Right lobe of liver (tissue), 6 donors: Measurements from ENCODE around the gene LAMC1. TPM values are rescaled to one million over a fixed set of nuclear protein-coding genes. Genes with fewer than 3 reads are reported as not detected.

Experiments used
- ATAC-seq, 4 donors: fragments of 200-7000 bp; cut with Tn5 transposase; one replicate each; pipeline ENCODE4 v1.9.1; 2020; ENCODE audit warnings: mild to moderate bottlenecking in 4 of 4, moderate library complexity in 4 of 4
- DNase-seq, 3 donors: peaks; one replicate each; pipeline ENCODE4 v3.0.0-alpha.2; 2020
- H3K27ac ChIP-seq, 3 donors: fragments of 200-600 bp; one replicate each; pipeline ENCODE4 v1.8.0; 2022
- H3K27me3 ChIP-seq, 2 donors: fragments of 200-600 bp; one replicate each; pipeline ENCODE4 v1.8.0; 2022
- H3K36me3 ChIP-seq, 4 donors: fragments of 200-600 bp; sonication (generic) in 1 of 4; one replicate each; pipeline versions ENCODE4 v1.5.1 to v1.8.0; 2017 to 2022; ENCODE audit warnings: control low read depth in 1 of 4
- H3K4me1 ChIP-seq, 4 donors: fragments of 200-600 bp; sonication (generic) in 1 of 4; one replicate each; pipeline versions ENCODE4 v1.5.1 to v1.8.0; 2017 to 2022; ENCODE audit warnings: control low read depth in 1 of 4
- H3K4me3 ChIP-seq, 3 donors: fragments of 200-600 bp; one replicate each; pipeline ENCODE4 v1.8.0; 2022
- H3K9me3 ChIP-seq, 4 donors: fragments of 200-600 bp; sonication (generic) in 1 of 4; one replicate each; pipeline versions ENCODE4 v1.5.1 to v1.8.0; 2017 to 2022; ENCODE audit warnings: control low read depth in 1 of 4
- POLR2A ChIP-seq: fragments of 450-650 bp; IDR thresholded peaks from one replicate; pipeline ENCODE4 v1.6.1; 2017; ENCODE audit warnings: antibody characterized with exemption, mild to moderate bottlenecking
- WGBS: methylation state at CpG from one replicate; pipeline ENCODE4 v1.1.6; 2018; ENCODE audit warnings: low coverage, low lambda C conversion rate; ENCODE audit not compliant: insufficient coverage; ENCODE audit errors: missing lambda C conversion rate; 5-methylcytosine and 5-hydroxymethylcytosine counted together
- intact Hi-C, 2 donors: fragments of 100-400 bp; cut with DNase I; formaldehyde crosslinking; loops; one replicate each; pipeline versions ENCODE4 v1.11.2 to v1.14.1; 2022
- total RNA-seq, 6 experiments: library from RNA; depleted of rRNA in 2 of 6; stranded (reverse); fragments of >200 nt in 2 of 6; fragmentation: NEBNext Ultra II Directional in 3 of 6; extraction: Animal tissue kit (Norgen Biotek cat#: 25700) in 3 of 6; gene quantifications; one replicate each; pipeline versions ENCODE4 v1.1.0 to v1.2.4, GENCODE V29; 2016 to 2023
- TF ChIP-seq, protein P1 (sequence below), 4 donors: fragments of 200-600 bp in 3 of 4; fragments of 450-650 bp in 1 of 4; IDR thresholded peaks; one replicate each; pipeline versions ENCODE4 v1.5.1 to v1.8.0; 2016 to 2022; ENCODE audit warnings: antibody characterized with exemption in 4 of 4, mild to moderate bottlenecking in 2 of 4
- donor health status: DM: no; HTN: yes; CAD: no.
- donor health status: DM: no; HTN: no; CAD: no.
- donor health status: DM: no; HTN: no; CAD: no.
- donor health status: DM: no; HTN: yes; CAD: no.
- donor health status: DM: no; HTN: yes; CAD: no.

LAMC1 gene
- total RNA-seq, 6 experiments from 2014 or later = 18.5 to 53.2 (median 28.0) TPM

DNA sequence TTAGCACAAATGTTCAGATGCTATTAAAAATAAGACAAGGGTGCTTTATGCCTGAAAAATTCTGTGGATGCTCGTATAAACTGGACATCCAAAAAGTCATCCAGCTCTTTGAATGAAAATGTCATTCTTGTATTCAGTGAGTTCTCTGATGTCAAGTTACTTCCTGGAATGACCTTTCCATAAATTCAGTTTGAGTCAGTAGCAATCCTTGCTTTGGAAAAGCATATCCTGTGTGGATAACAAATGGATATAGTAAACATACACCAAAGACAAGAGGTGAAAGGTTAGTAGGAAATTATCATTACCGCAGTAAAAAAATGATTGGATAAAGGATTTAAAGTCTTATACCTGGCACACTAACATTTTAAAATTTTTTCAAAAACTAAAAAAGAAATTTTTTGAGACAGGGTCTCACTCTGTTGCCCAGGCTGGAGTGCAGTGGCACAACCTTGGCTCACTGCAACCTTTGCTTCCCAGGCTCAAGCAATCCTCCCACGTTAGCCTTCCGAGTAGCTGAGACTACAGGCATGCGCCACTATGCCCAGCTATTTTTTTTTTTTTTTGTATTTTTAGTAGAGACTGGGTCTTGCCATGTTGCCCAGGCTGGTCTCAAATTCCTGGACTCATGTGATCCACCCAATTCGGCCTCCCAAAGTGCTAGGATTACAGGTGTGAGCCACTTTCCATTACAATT is 10.8 kb upstream of the LAMC1 start:
- H3K27me3 ChIP-seq = no peaks in the 10 kb centered on the region
- no peak overlapping the region for H3K4me3 ChIP-seq
- H3K27ac ChIP-seq = no peak overlapping the region
- TF ChIP-seq, protein P1, sequence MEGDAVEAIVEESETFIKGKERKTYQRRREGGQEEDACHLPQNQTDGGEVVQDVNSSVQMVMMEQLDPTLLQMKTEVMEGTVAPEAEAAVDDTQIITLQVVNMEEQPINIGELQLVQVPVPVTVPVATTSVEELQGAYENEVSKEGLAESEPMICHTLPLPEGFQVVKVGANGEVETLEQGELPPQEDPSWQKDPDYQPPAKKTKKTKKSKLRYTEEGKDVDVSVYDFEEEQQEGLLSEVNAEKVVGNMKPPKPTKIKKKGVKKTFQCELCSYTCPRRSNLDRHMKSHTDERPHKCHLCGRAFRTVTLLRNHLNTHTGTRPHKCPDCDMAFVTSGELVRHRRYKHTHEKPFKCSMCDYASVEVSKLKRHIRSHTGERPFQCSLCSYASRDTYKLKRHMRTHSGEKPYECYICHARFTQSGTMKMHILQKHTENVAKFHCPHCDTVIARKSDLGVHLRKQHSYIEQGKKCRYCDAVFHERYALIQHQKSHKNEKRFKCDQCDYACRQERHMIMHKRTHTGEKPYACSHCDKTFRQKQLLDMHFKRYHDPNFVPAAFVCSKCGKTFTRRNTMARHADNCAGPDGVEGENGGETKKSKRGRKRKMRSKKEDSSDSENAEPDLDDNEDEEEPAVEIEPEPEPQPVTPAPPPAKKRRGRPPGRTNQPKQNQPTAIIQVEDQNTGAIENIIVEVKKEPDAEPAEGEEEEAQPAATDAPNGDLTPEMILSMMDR (IDR thresholded peaks at IDR 0.05) = no peak
- TF ChIP-seq POLR2A = no peak
- intact Hi-C loops = no loop called here
- H3K36me3 ChIP-seq = no peaks in the 10 kb centered on the region
- no peak for DNase-seq
- WGBS = 75% methylated on average over 6 of the region's 6 CpGs
- H3K9me3 ChIP-seq = no peaks in the 10 kb centered on the region
- no peak for ATAC-seq
- H3K4me1 ChIP-seq = no peaks in the 10 kb centered on the region

DNA sequence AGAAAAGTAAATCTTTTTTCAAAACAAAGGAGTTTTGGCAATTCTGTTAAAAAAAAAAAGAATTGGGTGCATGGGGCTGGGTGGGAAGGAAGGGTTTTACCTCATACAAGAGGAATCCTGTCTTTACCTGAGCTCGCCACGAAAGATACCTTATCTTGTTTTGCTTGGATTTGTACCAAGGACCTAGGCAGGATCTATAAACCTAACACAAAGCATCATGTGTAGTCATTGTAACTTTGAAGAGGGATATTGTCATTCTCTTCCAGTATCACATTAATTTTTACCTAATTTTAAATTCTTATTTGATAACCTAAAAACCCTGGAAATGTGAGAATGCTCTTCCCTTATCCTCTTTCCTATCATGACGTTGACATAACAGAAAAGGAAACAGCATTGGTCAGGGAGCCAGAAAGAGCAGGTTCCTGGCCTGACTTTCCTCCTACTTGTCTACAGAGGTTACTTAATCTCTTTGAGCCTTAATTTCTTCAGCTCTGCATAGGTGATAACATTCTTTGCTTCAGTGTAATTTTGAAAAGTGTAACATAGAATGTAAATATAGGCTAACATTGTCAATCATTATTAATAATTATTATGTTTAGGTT is 4.0 kb upstream of the LAMC1 start:
- Histone ChIP-seq H3K9me3 (no peaks in the 10 kb centered on the region), H3K36me3 (no peaks in the 10 kb centered on the region), H3K4me1 (peaks cover 0 to 17% (median under 1%) of the 10 kb centered on the region in 4 donors), H3K27me3 (no peaks in the 10 kb centered on the region), H3K27ac (no peak overlapping the region), H3K4me3 (no peak overlapping the region)
- 9% methylated on average over 3 of the region's 3 CpGs for WGBS
- intact Hi-C loops = no loop called here
- DNase-seq (no peak), ATAC-seq (peak in 1 of 4 donors; percentile 10)
- TF ChIP-seq, protein P1 (IDR thresholded peaks at IDR 0.05) = no peak
- TF ChIP-seq POLR2A = no peak

- intact Hi-C loops = no loop called here
- WGBS = 19% methylated on average over 1 of the region's 1 CpG
- Histone ChIP-seq H3K4me1 (peaks cover 0 to 23% (median 3%) of the 10 kb centered on the region in 4 donors), H3K9me3 (no peaks in the 10 kb centered on the region), H3K36me3 (no peaks in the 10 kb centered on the region), H3K4me3 (no peak overlapping the region), H3K27ac (no peak overlapping the region), H3K27me3 (no peaks in the 10 kb centered on the region)
- peak in 2 of 3 donors; percentile 35 to 65 for DNase-seq
- ATAC-seq = peak in 3 of 4 donors; percentile 16 to 31 (median 23)
- no peak for TF ChIP-seq POLR2A
- TF ChIP-seq, protein P1 (IDR thresholded peaks at IDR 0.05) = peak; percentile 26 to 40 (median 38)
Observed at GRCh38 chr1:183019860-183020259, 3.4 kb upstream of the LAMC1 start.

GRCh38 chr1:183021405-183022201 is 1.6 kb upstream of the LAMC1 start:
- no peak for TF ChIP-seq POLR2A
- TF ChIP-seq, protein P1 (IDR thresholded peaks at IDR 0.05) = no peak
- no peaks in the 10 kb centered on the region for H3K9me3 ChIP-seq
- 76% methylated on average over 11 of the region's 11 CpGs for WGBS
- ATAC-seq (no peak), DNase-seq (no peak)
- intact Hi-C loops = no loop called here
- H3K4me3 ChIP-seq = peak overlapping the region in 1 of 3 donors; percentile 83
- peaks cover 0 to 31% (median 3%) of the 10 kb centered on the region in 4 donors for H3K4me1 ChIP-seq
- no peaks in the 10 kb centered on the region for H3K36me3 ChIP-seq
- no peaks in the 10 kb centered on the region for H3K27me3 ChIP-seq
- H3K27ac ChIP-seq = peak overlapping the region; percentile 94 to 99 (median 97)
